Ishikawa (cell line): Measurements from ENCODE around the gene IL3RA.

Source experiments
- CEBPB ChIP-seq: IDR thresholded peaks from 2 replicates; pipeline ENCODE4 v1.6.1; 2012
- CREB1 ChIP-seq: IDR thresholded peaks from 2 replicates; pipeline ENCODE4 v1.6.1; 2012; ENCODE audit warnings: low read depth
- EGR1 ChIP-seq: IDR thresholded peaks from 2 replicates; pipeline ENCODE4 v1.6.1; 2012
- EP300 ChIP-seq: IDR thresholded peaks from 2 replicates; pipeline ENCODE4 v1.6.1; 2012; ENCODE audit warnings: borderline replicate concordance
- FOXM1 ChIP-seq: IDR thresholded peaks from 2 replicates; pipeline ENCODE4 v1.6.1; 2012; ENCODE audit warnings: low read depth, borderline replicate concordance
- NFIC ChIP-seq: IDR thresholded peaks from 2 replicates; pipeline ENCODE4 v1.6.1; 2012
- RAD21 ChIP-seq: IDR thresholded peaks from 2 replicates; pipeline ENCODE4 v1.6.1; 2012; ENCODE audit warnings: low read depth
- TAF1 ChIP-seq: IDR thresholded peaks from 2 replicates; pipeline ENCODE4 v1.6.1; 2012; ENCODE audit warnings: low read depth, mild to moderate bottlenecking
- TCF12 ChIP-seq: IDR thresholded peaks from 2 replicates; pipeline ENCODE4 v1.6.1; 2012; ENCODE audit warnings: low read depth
- TEAD4 ChIP-seq: IDR thresholded peaks from 2 replicates; pipeline ENCODE4 v1.6.1; 2012
- YY1 ChIP-seq: IDR thresholded peaks from 2 replicates; pipeline ENCODE4 v1.6.1; 2012; ENCODE audit warnings: low read depth
- ZBTB7A ChIP-seq: IDR thresholded peaks from 2 replicates; pipeline ENCODE4 v1.6.1; 2012; ENCODE audit warnings: low read depth
- TF ChIP-seq, protein P1 (sequence below): IDR thresholded peaks from 2 replicates; pipeline ENCODE4 v1.6.1; 2012
- TF ChIP-seq, protein P2 (sequence below): IDR thresholded peaks from 2 replicates; pipeline ENCODE4 v1.6.1; 2012; ENCODE audit warnings: low read depth, mild to moderate bottlenecking
- TF ChIP-seq, protein P3 (sequence below): IDR thresholded peaks from 2 replicates; pipeline ENCODE4 v1.6.1; 2012

The IL3RA gene

GRCh38 chrX:1397441-1398270 lies 61.1 kb downstream of the IL3RA start:
- TF ChIP-seq EP300: no peak
- TF ChIP-seq CREB1: no peak
- TF ChIP-seq NFIC: no peak
- TF ChIP-seq FOXM1: no peak
- TF ChIP-seq TAF1: no peak
- TF ChIP-seq CEBPB: no peak
- no peak for TF ChIP-seq TEAD4
- no peak for TF ChIP-seq TCF12
- TF ChIP-seq EGR1: no peak
- TF ChIP-seq ZBTB7A: no peak
- TF ChIP-seq RAD21: no peak
- TF ChIP-seq, protein P1, sequence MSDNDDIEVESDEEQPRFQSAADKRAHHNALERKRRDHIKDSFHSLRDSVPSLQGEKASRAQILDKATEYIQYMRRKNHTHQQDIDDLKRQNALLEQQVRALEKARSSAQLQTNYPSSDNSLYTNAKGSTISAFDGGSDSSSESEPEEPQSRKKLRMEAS: no peak
- TF ChIP-seq, protein P2, sequence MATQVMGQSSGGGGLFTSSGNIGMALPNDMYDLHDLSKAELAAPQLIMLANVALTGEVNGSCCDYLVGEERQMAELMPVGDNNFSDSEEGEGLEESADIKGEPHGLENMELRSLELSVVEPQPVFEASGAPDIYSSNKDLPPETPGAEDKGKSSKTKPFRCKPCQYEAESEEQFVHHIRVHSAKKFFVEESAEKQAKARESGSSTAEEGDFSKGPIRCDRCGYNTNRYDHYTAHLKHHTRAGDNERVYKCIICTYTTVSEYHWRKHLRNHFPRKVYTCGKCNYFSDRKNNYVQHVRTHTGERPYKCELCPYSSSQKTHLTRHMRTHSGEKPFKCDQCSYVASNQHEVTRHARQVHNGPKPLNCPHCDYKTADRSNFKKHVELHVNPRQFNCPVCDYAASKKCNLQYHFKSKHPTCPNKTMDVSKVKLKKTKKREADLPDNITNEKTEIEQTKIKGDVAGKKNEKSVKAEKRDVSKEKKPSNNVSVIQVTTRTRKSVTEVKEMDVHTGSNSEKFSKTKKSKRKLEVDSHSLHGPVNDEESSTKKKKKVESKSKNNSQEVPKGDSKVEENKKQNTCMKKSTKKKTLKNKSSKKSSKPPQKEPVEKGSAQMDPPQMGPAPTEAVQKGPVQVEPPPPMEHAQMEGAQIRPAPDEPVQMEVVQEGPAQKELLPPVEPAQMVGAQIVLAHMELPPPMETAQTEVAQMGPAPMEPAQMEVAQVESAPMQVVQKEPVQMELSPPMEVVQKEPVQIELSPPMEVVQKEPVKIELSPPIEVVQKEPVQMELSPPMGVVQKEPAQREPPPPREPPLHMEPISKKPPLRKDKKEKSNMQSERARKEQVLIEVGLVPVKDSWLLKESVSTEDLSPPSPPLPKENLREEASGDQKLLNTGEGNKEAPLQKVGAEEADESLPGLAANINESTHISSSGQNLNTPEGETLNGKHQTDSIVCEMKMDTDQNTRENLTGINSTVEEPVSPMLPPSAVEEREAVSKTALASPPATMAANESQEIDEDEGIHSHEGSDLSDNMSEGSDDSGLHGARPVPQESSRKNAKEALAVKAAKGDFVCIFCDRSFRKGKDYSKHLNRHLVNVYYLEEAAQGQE: no peak
- no peak for TF ChIP-seq YY1
- TF ChIP-seq, protein P3, sequence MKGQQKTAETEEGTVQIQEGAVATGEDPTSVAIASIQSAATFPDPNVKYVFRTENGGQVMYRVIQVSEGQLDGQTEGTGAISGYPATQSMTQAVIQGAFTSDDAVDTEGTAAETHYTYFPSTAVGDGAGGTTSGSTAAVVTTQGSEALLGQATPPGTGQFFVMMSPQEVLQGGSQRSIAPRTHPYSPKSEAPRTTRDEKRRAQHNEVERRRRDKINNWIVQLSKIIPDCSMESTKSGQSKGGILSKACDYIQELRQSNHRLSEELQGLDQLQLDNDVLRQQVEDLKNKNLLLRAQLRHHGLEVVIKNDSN: no peak

DNA sequence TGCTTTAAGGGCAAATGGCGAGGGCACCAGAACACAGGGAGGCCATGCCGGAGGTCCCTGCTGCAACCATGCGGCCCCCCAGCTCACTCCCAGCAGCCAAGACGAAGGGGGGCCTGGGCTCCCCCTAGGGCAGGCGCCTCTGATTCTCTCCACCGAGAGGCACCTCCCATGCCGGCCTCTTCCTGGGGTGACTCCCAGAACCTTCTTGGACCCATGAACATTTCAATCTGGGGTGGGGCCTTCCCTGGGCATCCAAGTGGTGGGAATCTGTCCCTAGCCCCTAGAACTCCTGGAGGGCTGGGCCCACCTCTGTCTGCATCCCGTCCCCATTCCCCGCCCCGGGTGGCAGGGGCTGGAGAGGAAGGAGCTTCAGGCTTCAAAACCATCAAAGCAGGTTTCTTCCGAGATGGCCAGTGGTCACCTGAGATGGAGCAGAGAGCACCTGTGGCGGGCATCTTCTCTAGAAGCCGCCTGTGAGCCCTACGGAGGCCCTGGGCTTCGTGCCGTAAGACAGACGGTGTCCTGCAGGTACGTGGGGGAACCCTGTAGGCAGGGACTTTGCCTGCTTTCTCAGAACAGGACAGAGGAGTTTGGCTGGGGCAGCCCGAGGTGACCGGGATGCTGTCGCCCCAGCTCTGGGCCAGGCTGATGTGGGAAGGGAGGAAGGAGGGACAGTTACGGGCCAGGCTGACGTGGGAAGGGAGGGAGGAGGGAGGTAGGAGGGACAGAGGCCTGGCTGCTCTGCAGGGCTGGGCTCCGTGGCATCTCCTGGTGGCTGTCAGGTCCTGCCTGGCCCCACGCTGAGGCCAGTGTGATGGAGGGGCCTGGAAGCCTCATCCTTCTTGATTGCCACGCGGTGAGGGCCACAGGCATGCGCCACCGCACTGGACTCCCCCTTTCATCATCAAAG lies 62.1 kb downstream of the IL3RA start:
- no peak for TF ChIP-seq FOXM1
- TF ChIP-seq YY1: no peak
- TF ChIP-seq CREB1: no peak
- no peak for TF ChIP-seq EP300
- TF ChIP-seq TCF12: no peak
- TF ChIP-seq, protein P2: no peak
- TF ChIP-seq, protein P1: no peak
- no peak for TF ChIP-seq EGR1
- no peak for TF ChIP-seq CEBPB
- TF ChIP-seq TEAD4: no peak
- TF ChIP-seq ZBTB7A: no peak
- TF ChIP-seq NFIC: no peak
- TF ChIP-seq RAD21: no peak
- TF ChIP-seq, protein P3: no peak
- TF ChIP-seq TAF1: no peak

- TF ChIP-seq FOXM1: no peak
- no peak for TF ChIP-seq CEBPB
- TF ChIP-seq ZBTB7A: no peak
- TF ChIP-seq TEAD4: no peak
- no peak for TF ChIP-seq EP300
- TF ChIP-seq TCF12: no peak
- no peak for TF ChIP-seq RAD21
- no peak for TF ChIP-seq CREB1
- TF ChIP-seq, protein P1: no peak
- TF ChIP-seq NFIC: no peak
- TF ChIP-seq, protein P2: no peak
- TF ChIP-seq EGR1: no peak
- no peak for TF ChIP-seq TAF1
- no peak for TF ChIP-seq YY1
- TF ChIP-seq, protein P3: no peak
These were observed 63.5 kb downstream of the IL3RA start for GRCh38 chrX:1400049-1400448.
